Measurements from ENCODE around the gene MPIG6B.

Gene MPIG6B, protein sequence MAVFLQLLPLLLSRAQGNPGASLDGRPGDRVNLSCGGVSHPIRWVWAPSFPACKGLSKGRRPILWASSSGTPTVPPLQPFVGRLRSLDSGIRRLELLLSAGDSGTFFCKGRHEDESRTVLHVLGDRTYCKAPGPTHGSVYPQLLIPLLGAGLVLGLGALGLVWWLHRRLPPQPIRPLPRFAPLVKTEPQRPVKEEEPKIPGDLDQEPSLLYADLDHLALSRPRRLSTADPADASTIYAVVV

DNA sequence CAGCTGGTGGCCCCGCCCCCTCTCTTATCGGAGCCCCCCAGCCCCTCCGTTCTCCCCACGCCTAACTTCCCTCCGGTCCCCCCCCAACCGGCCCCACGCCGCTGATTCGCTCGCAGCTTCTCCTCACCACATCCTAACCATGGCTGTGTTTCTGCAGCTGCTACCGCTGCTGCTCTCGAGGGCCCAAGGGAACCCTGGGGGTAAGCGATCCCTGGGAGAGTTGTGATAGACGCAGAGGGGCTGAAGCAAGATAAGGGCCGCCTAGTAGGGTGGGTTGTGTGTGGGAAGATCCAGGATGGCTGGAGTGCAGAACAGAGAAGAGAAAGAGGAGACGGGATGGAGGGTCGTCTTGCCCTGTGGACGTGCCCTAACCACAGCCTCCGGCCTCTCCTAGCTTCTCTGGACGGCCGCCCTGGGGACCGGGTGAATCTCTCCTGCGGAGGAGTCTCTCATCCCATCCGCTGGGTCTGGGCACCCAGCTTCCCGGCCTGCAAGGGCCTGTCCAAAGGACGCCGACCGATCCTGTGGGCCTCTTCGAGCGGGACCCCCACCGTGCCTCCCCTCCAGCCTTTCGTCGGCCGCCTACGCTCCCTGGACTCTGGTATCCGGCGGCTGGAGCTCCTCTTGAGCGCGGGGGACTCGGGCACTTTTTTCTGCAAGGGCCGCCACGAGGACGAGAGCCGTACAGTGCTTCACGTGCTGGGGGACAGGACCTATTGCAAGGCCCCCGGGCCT, at the start of gene MPIG6B:
TSS of gene MPIG6B (plus strand) at position 129 of the 735 bp plus-strand sequence. CDS start at position 140, 11 bp downstream.
- DNase-seq (ENCODE audit: low read depth in 3 of 3, low spot score in 1 of 3) = no peak

DNA sequence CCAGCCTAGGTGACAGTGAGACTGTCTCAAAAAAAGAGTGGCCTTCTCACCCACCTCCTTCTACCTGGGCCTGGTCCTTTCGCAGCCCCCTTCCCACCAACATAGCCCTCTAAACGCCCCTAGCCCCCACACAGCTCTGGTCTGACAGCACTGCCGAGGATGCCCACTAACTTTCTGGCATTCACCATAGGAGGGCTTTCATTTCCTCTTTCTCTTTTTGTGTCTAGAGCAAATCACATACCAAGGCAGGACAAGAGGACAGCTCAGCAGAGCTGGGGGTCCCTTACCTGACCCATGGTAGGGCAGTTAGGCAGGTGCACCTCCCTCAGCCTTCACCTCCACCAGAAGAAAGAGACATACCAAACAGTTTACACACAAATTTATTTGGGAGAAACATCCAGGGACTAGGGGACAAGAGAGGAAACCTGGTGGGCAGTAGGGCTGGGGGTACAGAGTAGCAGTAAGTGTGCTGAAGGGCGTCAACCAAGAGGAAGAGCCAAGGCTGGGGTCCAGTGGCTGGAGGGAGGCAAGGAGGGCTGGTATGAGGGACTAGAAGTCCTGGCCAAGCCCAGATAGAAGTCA, 46.8 kb upstream of the MPIG6B start:
- no peak for DNase-seq (ENCODE audit: low read depth in 3 of 3, low spot score in 1 of 3)

- no peak for DNase-seq (ENCODE audit: low read depth in 3 of 3, low spot score in 1 of 3)
Observed at GRCh38 chr6:31676904-31677303, 46.3 kb upstream of the MPIG6B start.

GRCh38 chr6:31677955-31678354, 45.2 kb upstream of the MPIG6B start:
- DNase-seq (ENCODE audit: low read depth in 3 of 3, low spot score in 1 of 3) = no peak

- DNase-seq (ENCODE audit: low read depth in 3 of 3, low spot score in 1 of 3) = peak; percentile 31 to 41 (median 35)
Observed at GRCh38 chr6:31680226-31681134, 42.7 kb upstream of the MPIG6B start, which contains the start of gene LY6G5C. TSS of gene LY6G5C (minus strand) at chr6:31681067. CDS start at chr6:31680373, 694 bp downstream.

DNA sequence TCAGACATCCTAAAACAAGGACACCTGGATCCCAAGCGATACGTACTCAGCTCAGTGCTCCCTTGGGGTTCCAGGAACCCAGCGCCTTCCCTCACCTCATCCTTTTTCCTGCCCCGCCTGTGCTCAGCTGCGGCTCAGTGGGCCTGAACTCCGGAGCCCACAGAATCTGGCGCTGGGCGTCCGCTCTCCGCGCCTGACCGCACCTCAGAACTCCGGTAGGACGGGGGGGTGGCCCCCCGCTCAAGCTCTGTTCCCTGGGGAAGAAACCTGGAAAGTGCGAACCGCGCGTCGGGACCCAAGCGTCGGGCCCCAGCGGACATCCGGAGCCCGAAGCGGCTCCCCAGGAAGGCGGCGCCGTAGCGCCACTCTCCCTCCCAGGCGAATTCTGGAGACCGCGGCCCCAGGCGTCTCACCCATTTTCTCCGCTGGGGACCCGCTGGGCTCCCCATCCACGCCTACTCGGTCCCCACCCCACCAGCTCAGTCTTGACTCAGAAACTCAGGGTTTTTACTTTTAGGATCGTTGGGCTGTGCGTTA, 42.0 kb upstream of the MPIG6B start:
- DNase-seq (ENCODE audit: low read depth in 3 of 3, low spot score in 1 of 3) = peak in 1 of 3 donors; percentile 21

GRCh38 chr6:31683591-31683990, 39.6 kb upstream of the MPIG6B start:
- no peak for DNase-seq (ENCODE audit: low read depth in 3 of 3, low spot score in 1 of 3)

- no peak for DNase-seq (ENCODE audit: low read depth in 3 of 3, low spot score in 1 of 3)
Observed at GRCh38 chr6:31686483-31686882, 36.7 kb upstream of the MPIG6B start.

DNA sequence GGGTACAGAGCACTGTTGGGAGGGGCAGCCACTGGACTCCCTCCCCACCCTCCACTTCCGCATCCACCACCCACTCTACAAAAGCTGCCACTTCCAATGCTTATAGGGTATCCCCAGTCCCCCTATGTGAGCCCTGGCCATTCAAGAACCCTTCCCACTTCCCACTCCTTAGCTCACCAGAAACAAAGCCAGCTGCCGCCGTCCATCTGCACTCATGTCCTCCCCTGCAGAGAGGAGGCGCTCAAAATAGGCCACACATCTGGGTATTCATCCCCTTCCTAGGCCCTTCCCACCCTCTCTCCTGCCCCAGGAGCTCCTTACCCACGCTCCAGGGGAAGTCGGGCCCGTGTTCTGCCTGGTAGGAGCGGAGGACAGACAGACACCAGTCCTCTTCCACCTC, 35.9 kb upstream of the MPIG6B start:
- no peak for DNase-seq (ENCODE audit: low read depth in 3 of 3, low spot score in 1 of 3)

- no peak for DNase-seq (ENCODE audit: low read depth in 3 of 3, low spot score in 1 of 3)
Observed at GRCh38 chr6:31687860-31688693, 35.1 kb upstream of the MPIG6B start.

DNA sequence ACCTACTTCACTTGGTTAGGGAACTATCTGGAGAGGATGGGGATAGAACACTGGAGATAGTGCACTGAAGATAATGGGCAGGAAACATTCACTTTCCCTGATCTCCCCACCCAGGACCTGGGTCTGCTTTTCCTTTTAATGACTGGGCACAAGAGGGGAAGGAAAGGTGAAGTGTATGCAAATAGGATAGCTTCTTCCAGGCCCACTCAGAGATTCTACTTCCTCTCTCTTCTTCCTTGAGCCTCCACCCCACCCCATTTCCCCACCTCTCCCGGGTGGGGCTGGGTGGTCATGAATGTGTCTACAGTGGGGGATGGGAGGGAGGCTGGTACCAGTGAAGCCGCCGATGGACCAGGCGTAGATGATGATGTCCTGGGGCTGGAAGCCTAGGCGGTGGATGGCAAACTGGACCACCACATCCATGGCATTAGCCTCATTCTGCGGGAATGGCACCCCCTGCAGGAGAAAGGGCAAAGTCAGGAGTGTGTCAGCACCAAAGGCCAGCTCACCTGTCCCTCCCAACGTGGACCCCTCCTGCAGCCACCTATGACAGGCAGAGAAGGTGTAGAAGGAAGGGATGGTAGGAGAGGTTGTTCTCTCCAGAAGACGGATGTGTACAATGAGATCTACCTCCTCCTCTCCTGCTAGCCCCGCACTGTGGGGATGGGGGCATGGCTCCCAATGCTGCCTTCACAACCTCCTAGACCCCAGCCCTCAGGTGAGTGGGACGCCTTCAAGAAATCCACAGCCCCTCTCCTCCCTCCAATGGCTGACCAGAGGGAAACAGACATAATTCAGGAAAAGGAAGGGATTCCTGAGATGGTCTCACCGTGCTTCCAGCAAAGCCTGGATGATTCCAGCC, 33.7 kb upstream of the MPIG6B start:
- no peak for DNase-seq (ENCODE audit: low read depth in 3 of 3, low spot score in 1 of 3)

DNA sequence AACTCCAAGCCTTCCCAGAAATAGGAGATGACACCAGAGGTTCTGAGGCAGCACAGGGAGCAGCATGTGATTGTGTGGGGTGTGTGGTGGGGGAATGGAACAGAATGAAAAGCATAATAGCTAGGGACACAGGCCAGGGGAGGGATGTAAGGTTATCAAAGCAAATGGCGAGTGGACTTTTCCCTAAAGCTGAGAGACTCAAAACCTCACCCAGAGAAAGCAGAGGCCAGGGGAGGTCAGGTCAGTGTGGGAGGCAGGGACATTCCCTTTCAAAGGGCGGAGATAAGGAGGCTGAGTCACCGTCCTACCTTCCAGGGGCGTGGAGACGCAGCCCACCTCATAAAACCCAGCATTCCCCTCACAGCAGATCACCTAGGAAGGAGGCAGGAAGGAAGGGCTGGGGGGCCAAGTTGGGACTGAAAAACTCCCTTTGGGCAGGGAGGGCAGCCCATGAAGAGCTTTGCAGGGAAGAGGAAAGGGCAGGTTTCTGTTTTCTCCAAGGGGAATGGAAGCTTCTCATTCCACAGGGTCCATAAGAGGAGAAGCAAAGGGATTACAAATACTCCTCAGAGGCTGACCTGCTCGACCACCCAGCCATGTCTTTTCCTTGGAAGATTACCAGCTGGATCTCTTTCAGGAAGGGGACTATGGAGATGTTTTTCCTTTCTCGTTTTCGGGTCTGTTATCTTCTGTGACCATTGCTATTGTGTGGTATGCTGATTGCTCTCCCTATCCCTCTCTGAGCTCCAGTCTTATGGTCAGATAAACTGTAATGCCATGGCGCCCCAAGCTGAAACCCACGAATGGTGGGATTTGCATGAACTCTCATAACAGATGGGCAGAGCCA, 32.7 kb upstream of the MPIG6B start:
- DNase-seq (ENCODE audit: low read depth in 3 of 3, low spot score in 1 of 3) = no peak

GRCh38 chr6:31691078-31691463, 32.1 kb upstream of the MPIG6B start:
- DNase-seq (ENCODE audit: low read depth in 3 of 3, low spot score in 1 of 3) = no peak

- no peak for DNase-seq (ENCODE audit: low read depth in 3 of 3, low spot score in 1 of 3)
Observed at GRCh38 chr6:31691564-31692108, 31.5 kb upstream of the MPIG6B start.

DNA sequence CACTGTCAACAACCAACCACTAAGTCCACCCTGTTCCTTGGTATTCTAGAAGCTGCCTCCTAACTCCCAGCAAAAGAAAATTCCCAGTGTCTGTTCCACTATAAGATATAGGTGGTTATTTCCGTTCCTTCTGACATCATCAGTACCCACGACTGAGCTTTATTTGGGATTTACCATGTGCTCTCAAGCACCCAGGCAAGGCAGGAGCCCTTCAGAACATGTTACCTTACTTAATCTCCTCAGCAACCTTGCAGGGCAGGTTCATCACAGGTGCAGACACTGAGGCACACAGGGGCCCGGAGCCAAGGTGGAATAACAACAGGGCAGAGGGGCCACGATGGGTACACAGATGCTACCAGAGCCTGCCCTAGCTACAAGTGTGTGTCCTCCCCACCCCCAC, 30.8 kb upstream of the MPIG6B start:
- no peak for DNase-seq (ENCODE audit: low read depth in 3 of 3, low spot score in 1 of 3)

DNA sequence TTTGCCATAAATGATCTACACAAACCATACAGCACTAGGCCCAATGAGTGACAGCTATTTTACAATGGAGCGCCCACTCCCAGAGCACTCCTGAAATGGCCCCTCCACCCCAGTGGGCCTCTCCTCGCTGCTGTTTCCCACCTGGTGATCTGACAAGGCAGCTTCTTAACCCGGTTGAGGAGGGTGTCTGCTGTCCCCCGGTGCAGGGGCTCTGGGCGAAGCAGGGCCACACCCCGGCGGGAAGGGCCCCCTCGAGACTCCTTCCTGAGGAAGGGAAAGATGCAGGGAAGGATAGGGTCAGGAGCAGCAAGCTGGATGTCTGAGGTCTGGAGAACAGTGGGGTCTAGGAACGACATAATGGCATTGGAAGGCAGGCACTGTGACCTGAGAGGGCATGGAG, 30.3 kb upstream of the MPIG6B start:
- no peak for DNase-seq (ENCODE audit: low read depth in 3 of 3, low spot score in 1 of 3)

DNA sequence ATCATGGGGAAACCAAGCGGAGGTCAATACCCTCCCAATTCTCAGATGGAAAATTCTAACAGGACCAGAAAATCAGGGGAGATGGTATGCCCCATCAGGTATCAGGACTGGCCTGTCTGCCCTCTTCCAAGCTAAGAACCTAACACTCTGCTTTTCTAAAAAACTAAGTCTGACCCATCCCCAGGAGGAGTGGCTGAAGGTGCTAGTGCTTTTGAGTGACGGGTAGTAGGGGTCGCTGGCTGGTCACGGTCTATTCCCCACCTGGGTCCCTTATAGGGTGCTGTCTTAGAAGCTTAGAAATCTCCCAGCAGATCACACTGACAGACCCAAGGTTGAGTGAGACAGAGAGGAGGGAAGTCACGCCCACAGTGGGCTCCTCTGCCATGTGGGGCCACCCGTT, 29.6 kb upstream of the MPIG6B start:
- DNase-seq (ENCODE audit: low read depth in 3 of 3, low spot score in 1 of 3) = no peak

GRCh38 chr6:31697555-31697954, 25.6 kb upstream of the MPIG6B start:
- no peak for DNase-seq (ENCODE audit: low read depth in 3 of 3, low spot score in 1 of 3)

All from stimulated activated CD4-positive, alpha-beta T cell treated with anti-CD3 and anti-CD28 coated beads, TNF-alpha, amount 100 ng/mL, for 1 hour (primary cell).